Measurements from ENCODE around the gene CACNG4. TPM values are rescaled to one million over a fixed set of nuclear protein-coding genes. Genes with fewer than 3 reads are reported as not detected.

Gene CACNG4
- total RNA-seq, 1 experiment from 2014 or later: 6.3 TPM

DNA sequence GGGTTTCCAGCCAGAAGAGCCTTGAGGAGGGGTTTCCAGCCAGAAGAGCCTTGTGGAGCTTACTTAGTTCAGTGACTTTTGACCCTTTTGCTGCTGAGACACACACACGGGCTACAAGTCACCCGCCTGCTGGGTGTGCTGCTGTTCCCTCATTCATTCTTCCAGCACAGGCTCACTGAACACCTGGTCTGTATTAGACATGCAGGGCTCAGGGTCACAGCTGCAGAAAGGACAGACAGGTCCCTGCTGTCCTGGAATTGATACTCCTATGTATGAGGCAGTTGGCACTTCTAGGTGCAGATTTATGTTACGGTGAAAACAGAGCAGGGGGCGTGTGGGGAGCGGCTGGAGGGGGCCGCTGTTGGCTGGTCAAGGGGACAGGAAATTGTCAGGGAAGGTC is 6.8 kb downstream of the CACNG4 start:
- Histone ChIP-seq H3K9ac (ENCODE audit: extremely low read depth, insufficient read length, low read length) (no peak overlapping the region), H3K4ac (ENCODE audit: low read depth, low read length) (no peak overlapping the region), H4K20me1 (ENCODE audit: control insufficient read depth, insufficient read depth, insufficient read length) (no peaks in the 10 kb centered on the region), H3K23me2 (ENCODE audit: insufficient read length, low read depth, low read length, poor library complexity, severe bottlenecking) (peaks cover 1% of the 10 kb centered on the region), H3K79me2 (ENCODE audit: insufficient read depth, low read length) (no peaks in the 10 kb centered on the region), H4K91ac (ENCODE audit: insufficient read length, low read depth, low read length) (no peak overlapping the region), H2BK120ac (ENCODE audit: low read depth, low read length, poor library complexity, severe bottlenecking) (no peak overlapping the region), H3K27ac (ENCODE audit: insufficient read length, low read depth, low read length) (no peak overlapping the region), H3K18ac (ENCODE audit: insufficient read length, low read depth, low read length) (no peak overlapping the region), H3K27me3 (ENCODE audit: insufficient read depth, low read length) (peaks cover 7% of the 10 kb centered on the region; the same call in 1 of the 2 replicates), H3T11ph (ENCODE audit: low read length) (no peak overlapping the region), H3K56ac (ENCODE audit: insufficient read length, low read depth, low read length) (no peak overlapping the region), H2BK20ac (ENCODE audit: low read depth, low read length, poor library complexity, severe bottlenecking) (no peak overlapping the region), H2BK12ac (ENCODE audit: insufficient read length, low read depth, low read length) (no peak overlapping the region), H2AFZ (ENCODE audit: low read length) (no peak overlapping the region), H2BK15ac (ENCODE audit: low read depth, low read length) (no peak overlapping the region), H2AK5ac (ENCODE audit: insufficient read length, low read length) (no peak overlapping the region), H3K14ac (ENCODE audit: insufficient read depth, low read length) (no peak overlapping the region), H4K5ac (ENCODE audit: insufficient read length, low read depth, low read length) (no peak overlapping the region), H2BK5ac (ENCODE audit: insufficient read length, low read length) (no peak overlapping the region), H3K79me1 (ENCODE audit: insufficient read depth, low read depth, low read length, poor library complexity, severe bottlenecking) (no peaks in the 10 kb centered on the region), H4K8ac (replicated peaks; ENCODE audit: insufficient read length, low read depth, low read length) (no peak overlapping the region), H3K9me3 (ENCODE audit: control insufficient read depth, low read depth, low read length) (no peaks in the 10 kb centered on the region), H3K23ac (ENCODE audit: insufficient read length, low read depth, low read length) (no peak overlapping the region), H3K4me1 (ENCODE audit: insufficient read depth, low read length) (peaks cover 2% of the 10 kb centered on the region; the same call in 1 of the 2 replicates), H3K4me2 (ENCODE audit: insufficient read depth, insufficient read length, low read length) (no peak overlapping the region)
- no peak for DNase-seq
- Mint-ChIP-seq H3K27me3 (ENCODE audit: low read depth) (peaks cover 35% of the 10 kb centered on the region), H3K27ac (no peak overlapping the region), H3K9me3 (no peaks in the 10 kb centered on the region), H3K4me3 (no peak overlapping the region; a peak in 1 of 5 replicates), H3K4me1 (peaks cover 17 to 32% of the 10 kb centered on the region in 2 experiments), H3K36me3 (ENCODE audit: insufficient read depth in 1 of 3, low read depth in 3 of 3) (no peaks in the 10 kb centered on the region)
- TF ChIP-seq, protein P1, sequence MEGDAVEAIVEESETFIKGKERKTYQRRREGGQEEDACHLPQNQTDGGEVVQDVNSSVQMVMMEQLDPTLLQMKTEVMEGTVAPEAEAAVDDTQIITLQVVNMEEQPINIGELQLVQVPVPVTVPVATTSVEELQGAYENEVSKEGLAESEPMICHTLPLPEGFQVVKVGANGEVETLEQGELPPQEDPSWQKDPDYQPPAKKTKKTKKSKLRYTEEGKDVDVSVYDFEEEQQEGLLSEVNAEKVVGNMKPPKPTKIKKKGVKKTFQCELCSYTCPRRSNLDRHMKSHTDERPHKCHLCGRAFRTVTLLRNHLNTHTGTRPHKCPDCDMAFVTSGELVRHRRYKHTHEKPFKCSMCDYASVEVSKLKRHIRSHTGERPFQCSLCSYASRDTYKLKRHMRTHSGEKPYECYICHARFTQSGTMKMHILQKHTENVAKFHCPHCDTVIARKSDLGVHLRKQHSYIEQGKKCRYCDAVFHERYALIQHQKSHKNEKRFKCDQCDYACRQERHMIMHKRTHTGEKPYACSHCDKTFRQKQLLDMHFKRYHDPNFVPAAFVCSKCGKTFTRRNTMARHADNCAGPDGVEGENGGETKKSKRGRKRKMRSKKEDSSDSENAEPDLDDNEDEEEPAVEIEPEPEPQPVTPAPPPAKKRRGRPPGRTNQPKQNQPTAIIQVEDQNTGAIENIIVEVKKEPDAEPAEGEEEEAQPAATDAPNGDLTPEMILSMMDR (conservative IDR thresholded peaks at IDR 0.05): no peak
- WGBS (ENCODE audit: extremely low coverage, insufficient read length, low lambda C conversion rate): no CpG with 5 or more reads among the region's 6 CpGs

Data from H9 (cell line).